AG09309 (cell line): ENCODE data around the gene SGSM2.

Experiments used
- DNase-seq: peaks from one replicate; pipeline ENCODE4 v3.0.0-alpha.2; 2010; ENCODE audit warnings: low read depth
- H3K4me3 ChIP-seq: 2 replicates; pipeline ENCODE4 v1.5.1; 2011; ENCODE audit warnings: mild to moderate bottlenecking, low read depth, low read length, moderate library complexity; ENCODE audit not compliant: control insufficient read depth
- CTCF ChIP-seq: IDR thresholded peaks from 2 replicates; pipeline ENCODE4 v1.5.1; 2011; ENCODE audit warnings: mild to moderate bottlenecking, low read depth, low read length, inconsistent platforms; ENCODE audit not compliant: insufficient read depth, control insufficient read depth; ENCODE audit errors: missing control alignments

The SGSM2 gene

GRCh38 chr17:2365132-2365531, 27.8 kb downstream of the SGSM2 start:
- DNase-seq = no peak
- no peak for TF ChIP-seq CTCF
- no peak overlapping the region for H3K4me3 ChIP-seq

GRCh38 chr17:2366747-2367494, 29.6 kb downstream of the SGSM2 start:
- DNase-seq = no peak
- no peak overlapping the region for H3K4me3 ChIP-seq

GRCh38 chr17:2368359-2368758, 31.1 kb downstream of the SGSM2 start:
- no peak overlapping the region for H3K4me3 ChIP-seq
- TF ChIP-seq CTCF = no peak
- DNase-seq = no peak

More at GRCh38 chr17:2366747-2367494, 29.6 kb downstream of the SGSM2 start:
- TF ChIP-seq CTCF = no peak

- no peak for TF ChIP-seq CTCF
These were observed 31.7 kb downstream of the SGSM2 start for GRCh38 chr17:2369039-2369438.

GRCh38 chr17:2369551-2370210, 32.4 kb downstream of the SGSM2 start:
- DNase-seq = no peak

More at GRCh38 chr17:2369039-2369438, 31.7 kb downstream of the SGSM2 start:
- no peak overlapping the region for H3K4me3 ChIP-seq
- no peak for DNase-seq

GRCh38 chr17:2370211-2370589, 32.9 kb downstream of the SGSM2 start:
- no peak for TF ChIP-seq CTCF
- no peak for DNase-seq
- no peak overlapping the region for H3K4me3 ChIP-seq

More at GRCh38 chr17:2369551-2370210, 32.4 kb downstream of the SGSM2 start:
- no peak overlapping the region for H3K4me3 ChIP-seq
- TF ChIP-seq CTCF = no peak
